Liver (tissue), 9 donors: ENCODE results near the gene ATP6V1G1. TPM values are rescaled to one million over a fixed set of nuclear protein-coding genes. Genes with fewer than 3 reads are reported as not detected.

Experiments used
- DNase-seq: peaks from one replicate; pipeline ENCODE4 v3.0.0-alpha.2; 2017; ENCODE audit warnings: low spot score
- H3K27ac ChIP-seq, 2 donors: one replicate each; pipeline ENCODE4 v1.7.0; 2013; ENCODE audit warnings: inconsistent platforms in 2 of 2, low read length in 2 of 2, control low read depth in 1 of 2, low read depth in 1 of 2, mild to moderate bottlenecking in 1 of 2
- H3K27me3 ChIP-seq, 4 donors: one replicate each; pipeline versions ENCODE4 v1.6.1 to v1.7.0; 2013; ENCODE audit warnings: low read length in 3 of 4, inconsistent platforms in 1 of 4, mild to moderate bottlenecking in 1 of 4, moderate library complexity in 1 of 4; ENCODE audit not compliant: control insufficient read depth in 4 of 4, insufficient read depth in 4 of 4
- H3K36me3 ChIP-seq, 4 donors: one replicate each; pipeline versions ENCODE4 v1.6.1 to v1.7.0; 2013; ENCODE audit warnings: low read length in 3 of 4, mild to moderate bottlenecking in 3 of 4, low read depth in 1 of 4, moderate library complexity in 1 of 4; ENCODE audit not compliant: control insufficient read depth in 4 of 4, insufficient read depth in 3 of 4
- H3K4me1 ChIP-seq, 4 donors: one replicate each; pipeline versions ENCODE4 v1.6.1 to v1.7.0; 2013; ENCODE audit warnings: low read length in 3 of 4, mild to moderate bottlenecking in 3 of 4, moderate library complexity in 1 of 4; ENCODE audit not compliant: control insufficient read depth in 4 of 4, insufficient read depth in 4 of 4
- H3K4me3 ChIP-seq, 3 donors: one replicate each; pipeline versions ENCODE4 v1.6.1 to v1.7.0; 2013; ENCODE audit warnings: low read length in 3 of 3, control low read depth in 1 of 3, low read depth in 1 of 3, mild to moderate bottlenecking in 1 of 3
- H3K9ac ChIP-seq, 2 donors: one replicate each; pipeline ENCODE4 v1.7.0; 2013; ENCODE audit warnings: low read length in 2 of 2, mild to moderate bottlenecking in 2 of 2, moderate library complexity in 2 of 2, control low read depth in 1 of 2, low read depth in 1 of 2
- H3K9me3 ChIP-seq, 4 donors: one replicate each; pipeline versions ENCODE4 v1.6.1 to v1.7.0; 2013; ENCODE audit warnings: low read length in 3 of 4; ENCODE audit not compliant: control insufficient read depth in 4 of 4
- EGR1 ChIP-seq, 2 donors: IDR thresholded peaks; 2 replicates each; pipeline ENCODE4 v1.6.1; 2016 to 2018; ENCODE audit warnings: antibody characterized with exemption in 2 of 2, low read depth in 2 of 2
- FOXA2 ChIP-seq: IDR thresholded peaks from 2 replicates; pipeline ENCODE4 v1.6.1; 2016; ENCODE audit warnings: antibody characterized with exemption
- GABPA ChIP-seq, 2 donors: IDR thresholded peaks in 1 of 2; conservative IDR thresholded peaks in 1 of 2; 2 replicates each; pipeline ENCODE4 v1.6.1; 2016; ENCODE audit warnings: antibody characterized with exemption in 2 of 2, mild to moderate bottlenecking in 1 of 2, moderate library complexity in 1 of 2
- HNF4A ChIP-seq, 2 donors: conservative IDR thresholded peaks; 2 replicates each; pipeline ENCODE4 v1.6.1; 2016; ENCODE audit warnings: antibody characterized with exemption in 2 of 2, mild to moderate bottlenecking in 2 of 2
- HNF4G ChIP-seq: IDR thresholded peaks from 2 replicates; pipeline ENCODE4 v1.6.1; 2016; ENCODE audit warnings: antibody characterized with exemption
- JUND ChIP-seq, 2 donors: IDR thresholded peaks; 2 replicates each; pipeline ENCODE4 v1.6.1; 2016; ENCODE audit warnings: antibody characterized with exemption in 2 of 2
- NR2F2 ChIP-seq: IDR thresholded peaks from 2 replicates; pipeline ENCODE4 v1.6.1; 2016; ENCODE audit warnings: antibody characterized with exemption
- RAD21 ChIP-seq, 2 donors: IDR thresholded peaks; 2 replicates each; pipeline ENCODE4 v1.6.1; 2016; ENCODE audit warnings: antibody characterized with exemption in 2 of 2, mild to moderate bottlenecking in 2 of 2
- RXRA ChIP-seq, 2 donors: IDR thresholded peaks; 2 replicates each; pipeline ENCODE4 v1.6.1; 2017 to 2018; ENCODE audit warnings: antibody characterized with exemption in 2 of 2, mild to moderate bottlenecking in 1 of 2
- SP1 ChIP-seq: IDR thresholded peaks from 2 replicates; pipeline ENCODE4 v1.6.1; 2018; ENCODE audit warnings: antibody characterized with exemption, mild to moderate bottlenecking
- TAF1 ChIP-seq: conservative IDR thresholded peaks from 2 replicates; pipeline ENCODE4 v1.6.1; 2016; ENCODE audit warnings: antibody characterized with exemption, mild to moderate bottlenecking
- YY1 ChIP-seq: IDR thresholded peaks from 2 replicates; pipeline ENCODE4 v1.6.1; 2016; ENCODE audit warnings: antibody characterized with exemption, mild to moderate bottlenecking
- WGBS: extraction: QIAGEN DNeasy Blood & Tissue Kit; methylation state at CpG from one replicate; pipeline ENCODE4 v1.1.7; 2013; 5-methylcytosine and 5-hydroxymethylcytosine counted together
- polyA plus RNA-seq, 2 donors: library from polyadenylated mRNA; stranded (reverse) in 1 of 2; unstranded in 1 of 2; fragments of 200-250 nt in 1 of 2; fragments of >200 nt in 1 of 2; fragmentation: Nextera tagmentation in 1 of 2; extraction: Ambion mirVana in 1 of 2; gene quantifications; one replicate each; pipeline versions ENCODE4 v1.2.1 to v1.2.3, GENCODE V29; 2013 to 2015
- total RNA-seq, 2 donors: library from RNA; depleted of rRNA; stranded (reverse); fragments of >200 nt; gene quantifications; one replicate each; pipeline ENCODE4 v1.2.3, GENCODE V29; 2014
- TF ChIP-seq, protein P1 (sequence below): IDR thresholded peaks from 2 replicates; pipeline ENCODE4 v1.6.1; 2016; ENCODE audit warnings: antibody characterized with exemption
- TF ChIP-seq, protein P2 (sequence below): IDR thresholded peaks from 2 replicates; pipeline ENCODE4 v1.6.1; 2016; ENCODE audit warnings: antibody characterized with exemption
- TF ChIP-seq, protein P3 (sequence below): IDR thresholded peaks from 2 replicates; pipeline ENCODE4 v1.6.1; 2016; ENCODE audit warnings: antibody characterized with exemption
- TF ChIP-seq, protein P4 (sequence below): fragments of 150-350 bp; IDR thresholded peaks from 2 replicates; pipeline ENCODE4 v1.5.1; 2017; ENCODE audit warnings: improper control_type of control experiment, low read depth, low read length; ENCODE audit not compliant: missing input control
- TF ChIP-seq, protein P5 (sequence below): IDR thresholded peaks from 2 replicates; pipeline ENCODE4 v1.6.1; 2016; ENCODE audit warnings: antibody characterized with exemption, mild to moderate bottlenecking
- donor health status: healthy.
- donor health status: healthy.
- donor health status: healthy.
- donor health status: healthy.
- donor health status: healthy.

Gene ATP6V1G1
- total and polyA plus RNA-seq, 4 donors: 41.4 to 152 (median 75.7) TPM

DNA sequence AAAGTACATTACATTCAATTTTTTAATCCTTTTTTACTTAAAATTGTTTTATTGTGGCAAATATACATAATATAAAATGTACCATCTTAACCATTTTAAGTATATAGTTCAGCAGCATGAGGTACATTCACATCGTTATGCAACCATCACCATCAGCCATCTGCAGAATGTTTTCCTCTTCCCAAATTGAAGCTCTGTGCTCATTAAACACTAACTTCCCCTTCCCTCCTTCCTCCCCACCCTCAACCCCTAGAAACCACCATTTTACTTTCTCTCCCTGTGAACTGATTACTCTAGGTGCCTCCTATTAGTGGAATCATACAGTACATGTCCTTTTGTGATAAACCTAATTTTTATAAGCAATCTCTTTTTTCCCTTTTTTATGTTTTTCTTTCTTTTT, 54.4 kb downstream of the ATP6V1G1 start:
- no peak overlapping the region for H3K9ac ChIP-seq
- H3K9me3 ChIP-seq: no peaks in the 10 kb centered on the region
- H3K36me3 ChIP-seq: peaks cover 0 to 25% (median 11%) of the 10 kb centered on the region in 4 donors
- DNase-seq: no peak
- H3K27me3 ChIP-seq: no peaks in the 10 kb centered on the region
- H3K4me3 ChIP-seq: no peak overlapping the region
- no peak for TF ChIP-seq NR2F2
- no peak for TF ChIP-seq RAD21 (IDR thresholded peaks at IDR 0.05)
- TF ChIP-seq, protein P1, sequence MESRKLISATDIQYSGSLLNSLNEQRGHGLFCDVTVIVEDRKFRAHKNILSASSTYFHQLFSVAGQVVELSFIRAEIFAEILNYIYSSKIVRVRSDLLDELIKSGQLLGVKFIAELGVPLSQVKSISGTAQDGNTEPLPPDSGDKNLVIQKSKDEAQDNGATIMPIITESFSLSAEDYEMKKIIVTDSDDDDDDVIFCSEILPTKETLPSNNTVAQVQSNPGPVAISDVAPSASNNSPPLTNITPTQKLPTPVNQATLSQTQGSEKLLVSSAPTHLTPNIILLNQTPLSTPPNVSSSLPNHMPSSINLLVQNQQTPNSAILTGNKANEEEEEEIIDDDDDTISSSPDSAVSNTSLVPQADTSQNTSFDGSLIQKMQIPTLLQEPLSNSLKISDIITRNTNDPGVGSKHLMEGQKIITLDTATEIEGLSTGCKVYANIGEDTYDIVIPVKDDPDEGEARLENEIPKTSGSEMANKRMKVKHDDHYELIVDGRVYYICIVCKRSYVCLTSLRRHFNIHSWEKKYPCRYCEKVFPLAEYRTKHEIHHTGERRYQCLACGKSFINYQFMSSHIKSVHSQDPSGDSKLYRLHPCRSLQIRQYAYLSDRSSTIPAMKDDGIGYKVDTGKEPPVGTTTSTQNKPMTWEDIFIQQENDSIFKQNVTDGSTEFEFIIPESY: no peak
- H3K4me1 ChIP-seq: no peaks in the 10 kb centered on the region
- H3K27ac ChIP-seq: no peak overlapping the region
- WGBS: 78% methylated on average over 1 of the region's 1 CpG

DNA sequence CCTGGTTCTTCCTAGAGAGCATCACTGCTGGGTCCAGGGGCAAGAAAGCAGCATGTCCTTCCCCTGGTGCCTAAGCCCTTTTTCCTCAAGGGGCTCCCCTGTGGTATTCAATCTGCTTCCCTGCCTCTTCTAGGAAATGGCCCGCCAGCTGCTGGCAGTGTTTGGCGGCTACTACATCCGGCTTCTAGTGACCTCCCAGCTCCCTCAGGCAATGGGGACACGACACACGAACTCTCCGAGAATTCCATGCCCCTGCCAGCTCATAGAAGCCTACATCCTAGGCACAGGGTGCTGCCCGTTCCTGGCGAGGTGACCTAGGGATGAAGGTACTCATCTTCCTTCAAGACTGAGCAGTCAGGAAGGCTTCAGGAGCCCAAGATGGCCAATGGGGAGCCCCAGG, 55.4 kb downstream of the ATP6V1G1 start:
- DNase-seq: no peak
- TF ChIP-seq GABPA (IDR thresholded peaks at IDR 0.05 in 1 of 2, conservative IDR thresholded peaks at IDR 0.05 in 1 of 2) (no peak), YY1 (no peak), HNF4G (no peak), HNF4A (conservative IDR thresholded peaks at IDR 0.05) (no peak), RAD21 (IDR thresholded peaks at IDR 0.05) (no peak), NR2F2 (no peak), TAF1 (no peak), RXRA (IDR thresholded peaks at IDR 0.05) (no peak), SP1 (no peak), JUND (IDR thresholded peaks at IDR 0.05) (no peak), FOXA2 (no peak), EGR1 (IDR thresholded peaks at IDR 0.05; ENCODE audit: low read depth in 2 of 2) (no peak)
- TF ChIP-seq, protein P2, sequence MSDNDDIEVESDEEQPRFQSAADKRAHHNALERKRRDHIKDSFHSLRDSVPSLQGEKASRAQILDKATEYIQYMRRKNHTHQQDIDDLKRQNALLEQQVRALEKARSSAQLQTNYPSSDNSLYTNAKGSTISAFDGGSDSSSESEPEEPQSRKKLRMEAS: no peak
- TF ChIP-seq, protein P3, sequence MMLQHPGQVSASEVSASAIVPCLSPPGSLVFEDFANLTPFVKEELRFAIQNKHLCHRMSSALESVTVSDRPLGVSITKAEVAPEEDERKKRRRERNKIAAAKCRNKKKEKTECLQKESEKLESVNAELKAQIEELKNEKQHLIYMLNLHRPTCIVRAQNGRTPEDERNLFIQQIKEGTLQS: no peak
- TF ChIP-seq, protein P1: no peak
- TF ChIP-seq, protein P4, sequence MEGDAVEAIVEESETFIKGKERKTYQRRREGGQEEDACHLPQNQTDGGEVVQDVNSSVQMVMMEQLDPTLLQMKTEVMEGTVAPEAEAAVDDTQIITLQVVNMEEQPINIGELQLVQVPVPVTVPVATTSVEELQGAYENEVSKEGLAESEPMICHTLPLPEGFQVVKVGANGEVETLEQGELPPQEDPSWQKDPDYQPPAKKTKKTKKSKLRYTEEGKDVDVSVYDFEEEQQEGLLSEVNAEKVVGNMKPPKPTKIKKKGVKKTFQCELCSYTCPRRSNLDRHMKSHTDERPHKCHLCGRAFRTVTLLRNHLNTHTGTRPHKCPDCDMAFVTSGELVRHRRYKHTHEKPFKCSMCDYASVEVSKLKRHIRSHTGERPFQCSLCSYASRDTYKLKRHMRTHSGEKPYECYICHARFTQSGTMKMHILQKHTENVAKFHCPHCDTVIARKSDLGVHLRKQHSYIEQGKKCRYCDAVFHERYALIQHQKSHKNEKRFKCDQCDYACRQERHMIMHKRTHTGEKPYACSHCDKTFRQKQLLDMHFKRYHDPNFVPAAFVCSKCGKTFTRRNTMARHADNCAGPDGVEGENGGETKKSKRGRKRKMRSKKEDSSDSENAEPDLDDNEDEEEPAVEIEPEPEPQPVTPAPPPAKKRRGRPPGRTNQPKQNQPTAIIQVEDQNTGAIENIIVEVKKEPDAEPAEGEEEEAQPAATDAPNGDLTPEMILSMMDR: no peak
- TF ChIP-seq, protein P5, sequence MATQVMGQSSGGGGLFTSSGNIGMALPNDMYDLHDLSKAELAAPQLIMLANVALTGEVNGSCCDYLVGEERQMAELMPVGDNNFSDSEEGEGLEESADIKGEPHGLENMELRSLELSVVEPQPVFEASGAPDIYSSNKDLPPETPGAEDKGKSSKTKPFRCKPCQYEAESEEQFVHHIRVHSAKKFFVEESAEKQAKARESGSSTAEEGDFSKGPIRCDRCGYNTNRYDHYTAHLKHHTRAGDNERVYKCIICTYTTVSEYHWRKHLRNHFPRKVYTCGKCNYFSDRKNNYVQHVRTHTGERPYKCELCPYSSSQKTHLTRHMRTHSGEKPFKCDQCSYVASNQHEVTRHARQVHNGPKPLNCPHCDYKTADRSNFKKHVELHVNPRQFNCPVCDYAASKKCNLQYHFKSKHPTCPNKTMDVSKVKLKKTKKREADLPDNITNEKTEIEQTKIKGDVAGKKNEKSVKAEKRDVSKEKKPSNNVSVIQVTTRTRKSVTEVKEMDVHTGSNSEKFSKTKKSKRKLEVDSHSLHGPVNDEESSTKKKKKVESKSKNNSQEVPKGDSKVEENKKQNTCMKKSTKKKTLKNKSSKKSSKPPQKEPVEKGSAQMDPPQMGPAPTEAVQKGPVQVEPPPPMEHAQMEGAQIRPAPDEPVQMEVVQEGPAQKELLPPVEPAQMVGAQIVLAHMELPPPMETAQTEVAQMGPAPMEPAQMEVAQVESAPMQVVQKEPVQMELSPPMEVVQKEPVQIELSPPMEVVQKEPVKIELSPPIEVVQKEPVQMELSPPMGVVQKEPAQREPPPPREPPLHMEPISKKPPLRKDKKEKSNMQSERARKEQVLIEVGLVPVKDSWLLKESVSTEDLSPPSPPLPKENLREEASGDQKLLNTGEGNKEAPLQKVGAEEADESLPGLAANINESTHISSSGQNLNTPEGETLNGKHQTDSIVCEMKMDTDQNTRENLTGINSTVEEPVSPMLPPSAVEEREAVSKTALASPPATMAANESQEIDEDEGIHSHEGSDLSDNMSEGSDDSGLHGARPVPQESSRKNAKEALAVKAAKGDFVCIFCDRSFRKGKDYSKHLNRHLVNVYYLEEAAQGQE: no peak
- 93% methylated on average over 8 of the region's 8 CpGs for WGBS
- no peaks in the 10 kb centered on the region for H3K4me1 ChIP-seq
- no peak overlapping the region for H3K9ac ChIP-seq
- H3K4me3 ChIP-seq: no peak overlapping the region
- no peaks in the 10 kb centered on the region for H3K27me3 ChIP-seq
- peaks cover 0 to 25% (median 11%) of the 10 kb centered on the region in 4 donors for H3K36me3 ChIP-seq
- H3K9me3 ChIP-seq: peaks cover 0 to 3% (median 0%) of the 10 kb centered on the region in 4 donors
- no peak overlapping the region for H3K27ac ChIP-seq
